22Rv1 (cell line): Measurements from ENCODE around the gene TIMM44.

ENCODE experiments used
- ZFX ChIP-seq: fragments of 450-650 bp; IDR thresholded peaks from 2 replicates; pipeline ENCODE4 v1.6.1; 2017; ENCODE audit warnings: antibody characterized with exemption, borderline replicate concordance
- TF ChIP-seq, protein P1 (sequence below): fragments of 450-650 bp; IDR thresholded peaks from 2 replicates; pipeline ENCODE4 v1.5.1; 2017; ENCODE audit warnings: mild to moderate bottlenecking

DNA sequence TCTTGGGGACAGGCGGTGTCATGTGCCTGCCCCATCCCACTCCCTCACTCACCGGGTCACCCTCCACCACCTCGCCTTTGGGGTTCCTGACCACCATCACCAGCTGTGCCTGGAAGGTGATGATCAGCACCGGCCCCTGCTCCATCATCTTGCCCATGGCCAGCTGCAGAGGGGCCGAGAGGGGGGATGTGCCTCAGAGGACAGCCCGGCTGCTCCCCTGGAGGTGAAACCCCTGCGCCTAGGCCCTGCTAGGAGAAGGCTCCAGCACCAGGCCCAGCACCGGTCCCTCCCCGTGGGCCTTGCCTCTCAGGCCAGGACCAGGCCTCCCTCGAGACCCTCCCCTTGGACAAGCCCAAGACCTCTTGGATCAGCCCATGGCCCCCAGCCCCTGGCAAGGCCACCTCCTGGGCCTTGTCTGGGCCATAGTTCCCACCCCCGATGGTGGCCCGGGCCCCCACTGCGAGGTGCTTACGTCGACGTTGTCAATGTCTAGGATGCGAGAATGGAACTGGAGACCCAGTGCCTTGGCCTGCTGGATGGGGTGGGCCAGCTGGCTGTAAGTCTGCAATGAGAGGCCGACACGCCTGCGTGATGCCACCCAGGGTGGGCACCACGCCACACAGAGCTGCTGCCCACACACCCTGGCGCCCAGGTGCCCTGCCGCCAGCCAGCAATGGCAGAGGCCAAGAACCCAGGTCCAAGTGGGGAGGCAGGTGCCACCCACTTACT lies 15.7 kb downstream of the TIMM44 start:
- TF ChIP-seq, protein P1, sequence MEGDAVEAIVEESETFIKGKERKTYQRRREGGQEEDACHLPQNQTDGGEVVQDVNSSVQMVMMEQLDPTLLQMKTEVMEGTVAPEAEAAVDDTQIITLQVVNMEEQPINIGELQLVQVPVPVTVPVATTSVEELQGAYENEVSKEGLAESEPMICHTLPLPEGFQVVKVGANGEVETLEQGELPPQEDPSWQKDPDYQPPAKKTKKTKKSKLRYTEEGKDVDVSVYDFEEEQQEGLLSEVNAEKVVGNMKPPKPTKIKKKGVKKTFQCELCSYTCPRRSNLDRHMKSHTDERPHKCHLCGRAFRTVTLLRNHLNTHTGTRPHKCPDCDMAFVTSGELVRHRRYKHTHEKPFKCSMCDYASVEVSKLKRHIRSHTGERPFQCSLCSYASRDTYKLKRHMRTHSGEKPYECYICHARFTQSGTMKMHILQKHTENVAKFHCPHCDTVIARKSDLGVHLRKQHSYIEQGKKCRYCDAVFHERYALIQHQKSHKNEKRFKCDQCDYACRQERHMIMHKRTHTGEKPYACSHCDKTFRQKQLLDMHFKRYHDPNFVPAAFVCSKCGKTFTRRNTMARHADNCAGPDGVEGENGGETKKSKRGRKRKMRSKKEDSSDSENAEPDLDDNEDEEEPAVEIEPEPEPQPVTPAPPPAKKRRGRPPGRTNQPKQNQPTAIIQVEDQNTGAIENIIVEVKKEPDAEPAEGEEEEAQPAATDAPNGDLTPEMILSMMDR = no peak
- TF ChIP-seq ZFX = no peak
